GM21619 (cell line): ENCODE data around the gene SNF8.
A peak's percentile ranks its signal among the peaks of the same experiment; 100 is the strongest.

Source experiments
- ATAC-seq: cut with Tn5 transposase; IDR thresholded peaks from one replicate; pipeline ENCODE4 v1.9.1; 2021; ENCODE audit not compliant: unreplicated experiment

SNF8 gene

DNA sequence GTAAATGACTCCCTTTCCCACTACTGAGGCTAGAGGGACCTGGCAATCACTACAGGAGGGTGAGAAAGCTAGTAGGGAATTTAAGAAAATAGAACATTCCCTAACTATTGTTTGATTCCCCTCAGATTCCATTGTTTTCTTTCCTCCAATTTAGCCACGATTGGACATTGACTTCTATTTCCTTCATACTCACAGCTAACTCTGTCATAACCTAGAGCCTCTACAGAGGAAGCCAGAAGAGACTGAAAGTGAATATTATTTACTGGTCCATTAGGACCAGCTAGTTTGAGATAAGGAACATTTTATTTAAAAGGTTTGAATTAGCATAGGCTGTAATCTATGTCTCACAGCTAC lies 14.9 kb downstream of the SNF8 start:
- no peak for ATAC-seq

DNA sequence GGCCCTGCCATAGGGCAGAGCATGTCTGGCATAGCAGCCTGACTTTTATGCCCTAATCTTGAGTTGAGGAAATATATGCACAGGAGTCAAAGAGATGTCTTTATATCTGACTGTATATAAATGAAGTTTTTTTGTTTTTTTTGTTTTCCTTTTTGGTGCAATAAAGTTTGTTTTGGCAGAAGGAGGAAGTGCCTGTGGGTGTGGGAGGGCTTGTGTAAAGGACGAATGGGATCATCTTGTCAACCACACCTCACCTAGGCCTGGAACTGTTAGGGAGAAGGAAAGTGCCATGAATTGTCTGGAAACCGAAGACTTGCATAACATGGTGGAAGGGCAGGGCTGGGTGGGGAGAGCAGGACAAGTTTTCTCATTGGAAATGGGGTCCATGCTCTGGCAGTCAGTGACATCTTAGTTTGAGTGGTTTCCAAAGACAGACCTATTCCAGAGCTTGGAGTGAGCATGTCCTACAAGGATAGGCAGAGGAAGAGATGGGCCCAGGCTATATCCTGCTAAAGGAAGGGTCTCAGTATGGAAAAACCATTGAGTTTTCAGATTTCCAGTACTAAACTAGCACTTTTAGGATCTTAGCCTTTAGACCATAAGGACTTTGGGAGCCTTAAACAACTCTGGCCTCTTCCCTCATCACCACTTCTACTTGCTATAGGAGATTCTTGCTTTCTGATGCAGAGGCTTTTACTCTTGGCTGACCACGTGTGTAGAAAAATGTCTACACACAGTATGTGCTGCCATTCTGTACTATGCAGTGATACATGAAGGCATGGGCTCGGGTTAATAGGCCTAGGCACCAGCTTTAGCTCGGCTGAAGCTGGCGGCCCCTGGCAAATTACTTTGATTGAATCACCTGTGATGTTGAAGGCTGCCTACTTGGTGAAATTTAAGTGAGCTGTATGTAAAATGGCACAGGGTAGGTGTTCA lies 15.5 kb downstream of the SNF8 start:
- ATAC-seq, result no peak

DNA sequence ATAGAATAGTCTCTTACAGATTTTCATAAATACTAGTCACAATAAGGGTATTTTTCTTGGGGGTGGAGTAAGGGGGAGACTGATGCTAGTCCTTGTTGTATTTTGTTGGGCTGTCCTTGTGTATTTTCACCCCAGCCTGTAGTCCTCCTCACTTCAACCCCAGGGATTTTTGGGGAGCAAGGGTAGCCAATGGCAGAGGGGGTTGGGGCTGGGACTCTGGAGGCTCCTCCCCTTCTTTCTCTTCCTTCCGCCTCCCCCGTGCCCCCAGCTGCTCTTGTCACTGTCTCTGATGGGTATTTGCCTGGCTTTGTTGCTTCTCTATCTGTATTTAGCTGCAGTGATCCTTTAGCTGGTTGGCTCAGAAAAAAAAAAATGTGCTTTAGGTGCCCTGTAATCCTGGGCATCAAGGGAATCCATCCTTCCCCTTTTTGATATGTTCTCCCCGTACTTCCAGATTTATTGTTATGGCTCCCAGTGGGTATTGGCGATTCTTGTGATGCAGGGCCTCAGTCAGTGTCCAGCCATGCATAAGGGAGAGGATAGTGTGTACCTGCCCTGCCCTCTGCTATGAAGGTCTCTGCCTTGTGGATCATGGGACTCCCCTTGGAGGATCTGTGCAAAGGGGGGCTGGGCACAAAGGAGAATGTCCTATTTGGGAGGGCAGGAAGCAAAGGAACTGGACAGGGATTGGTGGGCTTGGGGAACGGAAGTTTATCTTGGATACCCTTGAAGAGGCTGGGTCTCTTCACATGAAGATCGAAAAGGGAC lies 16.5 kb downstream of the SNF8 start:
- ATAC-seq, result no peak

- ATAC-seq, result no peak
These were observed 18.7 kb downstream of the SNF8 start for GRCh38 chr17:48925991-48926342.

GRCh38 chr17:48925251-48925990 lies 19.2 kb downstream of the SNF8 start:
- ATAC-seq, result no peak

DNA sequence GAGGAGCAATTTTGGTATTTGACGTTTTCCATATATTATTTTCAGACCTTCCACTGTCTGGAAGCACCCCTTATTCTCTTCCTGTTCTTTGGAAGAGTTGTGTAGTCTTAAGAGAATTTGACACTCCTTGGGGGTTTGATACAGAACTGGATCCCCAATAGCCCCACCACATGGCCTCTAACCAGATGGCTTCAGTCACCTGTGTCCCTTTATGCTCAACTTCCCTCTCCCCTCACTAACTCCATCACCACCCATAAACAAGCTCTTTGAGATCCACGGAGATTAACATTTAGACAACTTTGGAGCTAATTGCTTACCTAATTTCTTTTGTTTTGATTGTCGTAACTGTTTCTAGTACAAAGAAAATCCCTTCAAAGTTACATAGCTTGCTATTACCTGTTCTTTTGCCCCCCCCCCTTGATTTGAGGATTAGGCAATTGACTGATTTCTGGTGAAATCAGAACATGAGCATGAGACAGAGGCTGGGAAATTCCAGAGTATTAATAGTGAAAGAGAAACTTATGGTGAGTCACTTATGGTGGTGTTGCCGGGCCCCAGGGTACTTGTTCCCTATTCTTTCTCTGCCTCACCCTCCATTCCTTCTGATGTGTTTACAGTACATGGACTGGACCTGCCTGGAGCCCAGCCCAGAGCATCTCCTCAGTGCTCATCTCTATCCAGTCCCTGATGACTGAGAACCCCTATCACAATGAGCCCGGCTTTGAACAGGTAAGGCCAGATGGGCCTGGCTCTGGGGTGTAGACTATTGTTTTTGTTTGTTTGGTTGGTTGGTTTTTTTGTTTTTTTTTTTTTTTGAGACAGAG lies 29.0 kb downstream of the SNF8 start:
- ATAC-seq, result peak; percentile 71

DNA sequence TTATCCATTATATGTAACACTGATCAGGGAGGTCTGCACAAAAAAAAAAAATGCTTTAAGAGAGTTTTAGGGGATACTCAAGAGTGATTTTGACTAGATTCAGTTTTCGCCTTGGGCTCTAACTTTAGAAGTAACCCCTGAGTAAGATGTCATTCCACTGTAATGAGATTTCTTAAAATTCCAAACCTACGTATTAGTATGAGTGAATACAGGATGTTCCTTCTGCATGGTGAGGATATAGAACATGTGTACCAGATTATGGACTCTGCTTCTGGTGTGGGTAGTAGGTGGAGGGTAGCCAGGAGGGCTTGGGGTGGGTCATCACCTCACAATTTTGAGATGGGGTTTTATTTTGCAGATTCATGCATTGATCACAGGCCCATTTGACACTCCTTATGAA lies 32.2 kb downstream of the SNF8 start:
- ATAC-seq, result no peak

- no peak for ATAC-seq
These were observed 34.3 kb downstream of the SNF8 start for GRCh38 chr17:48910370-48910769.

GRCh38 chr17:48909783-48910182 lies 34.9 kb downstream of the SNF8 start:
- no peak for ATAC-seq

DNA sequence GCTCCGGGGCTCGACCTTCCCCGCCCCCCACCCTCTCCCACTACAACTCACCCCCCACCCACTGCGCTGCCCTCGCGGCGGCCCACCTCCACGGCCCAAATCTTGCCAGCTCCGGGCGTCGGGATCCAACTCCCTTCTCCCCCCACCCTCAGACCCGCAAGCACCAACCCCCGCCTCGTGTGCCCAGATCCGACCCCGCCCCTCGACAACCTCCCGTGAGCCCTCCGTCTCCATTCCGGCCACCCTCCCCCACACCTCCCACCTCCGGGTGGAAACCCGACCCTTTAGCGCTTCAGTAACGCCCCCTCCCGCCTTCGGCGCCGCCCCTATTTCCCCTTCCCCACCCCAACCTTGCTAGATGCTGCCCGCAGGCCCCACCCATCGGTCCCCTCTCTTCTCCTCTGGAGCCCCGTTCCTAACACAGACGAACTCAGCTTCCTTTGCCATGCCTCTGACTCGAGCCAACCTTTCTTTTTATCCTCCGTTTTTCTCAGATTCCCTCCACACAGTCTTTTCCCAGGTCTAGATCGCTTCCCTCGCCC lies 35.7 kb downstream of the SNF8 start:
- peak; percentile 31 for ATAC-seq

DNA sequence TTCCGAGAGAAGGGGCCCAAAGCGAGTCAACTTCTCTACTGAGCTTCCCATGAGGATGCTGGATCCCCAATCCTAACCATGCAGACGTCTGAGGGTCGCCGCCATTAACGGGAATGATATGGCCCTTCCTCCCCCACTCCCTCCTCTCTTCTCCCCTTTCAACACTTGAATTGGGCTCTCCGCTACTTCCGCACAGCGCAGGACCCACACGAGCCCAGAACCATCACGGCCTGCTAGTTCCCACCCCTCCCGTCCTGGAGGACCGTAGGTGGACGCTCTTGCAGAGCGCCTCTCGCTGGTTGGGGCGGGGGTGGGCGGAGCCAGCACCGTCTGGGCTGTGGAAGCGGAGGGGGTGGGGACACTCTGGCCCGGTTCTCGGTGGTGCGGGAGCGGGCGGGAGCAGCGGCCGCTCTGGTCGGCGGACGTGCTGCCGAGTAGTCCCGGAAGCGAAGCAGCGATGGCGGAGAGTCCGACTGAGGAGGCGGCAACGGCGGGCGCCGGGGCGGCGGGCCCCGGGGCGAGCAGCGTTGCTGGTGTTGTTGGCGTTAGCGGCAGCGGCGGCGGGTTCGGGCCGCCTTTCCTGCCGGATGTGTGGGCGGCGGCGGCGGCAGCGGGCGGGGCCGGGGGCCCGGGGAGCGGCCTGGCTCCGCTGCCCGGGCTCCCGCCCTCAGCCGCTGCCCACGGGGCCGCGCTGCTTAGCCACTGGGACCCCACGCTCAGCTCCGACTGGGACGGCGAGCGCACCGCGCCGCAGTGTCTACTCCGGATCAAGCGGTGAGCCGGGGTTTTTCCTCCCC lies 36.4 kb downstream of the SNF8 start, which contains the start of gene UBE2Z:
Gene UBE2Z (plus strand): TSS at position 361 of the 797 bp plus-strand sequence. CDS start 97 bp downstream, at position 458.
- peak; percentile 82 for ATAC-seq

DNA sequence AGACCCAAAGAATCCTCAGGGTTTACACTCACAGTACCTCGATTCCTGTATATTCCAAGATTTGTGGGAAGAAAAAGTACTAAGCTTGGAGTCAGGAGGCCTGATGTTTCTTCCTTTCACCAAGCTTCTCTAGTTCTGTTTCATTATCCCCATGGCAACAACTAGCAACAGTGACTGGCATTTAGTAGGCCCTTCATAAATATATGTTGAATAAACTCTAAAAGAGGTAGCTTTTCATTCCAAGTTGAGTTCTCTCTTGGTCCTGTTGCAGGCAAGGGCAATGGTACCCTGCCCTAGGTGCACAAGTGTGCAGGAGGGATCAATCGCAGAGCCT lies 37.0 kb downstream of the SNF8 start:
- no peak for ATAC-seq

- ATAC-seq, result no peak
These were observed 38.6 kb downstream of the SNF8 start for GRCh38 chr17:48905987-48906515.

DNA sequence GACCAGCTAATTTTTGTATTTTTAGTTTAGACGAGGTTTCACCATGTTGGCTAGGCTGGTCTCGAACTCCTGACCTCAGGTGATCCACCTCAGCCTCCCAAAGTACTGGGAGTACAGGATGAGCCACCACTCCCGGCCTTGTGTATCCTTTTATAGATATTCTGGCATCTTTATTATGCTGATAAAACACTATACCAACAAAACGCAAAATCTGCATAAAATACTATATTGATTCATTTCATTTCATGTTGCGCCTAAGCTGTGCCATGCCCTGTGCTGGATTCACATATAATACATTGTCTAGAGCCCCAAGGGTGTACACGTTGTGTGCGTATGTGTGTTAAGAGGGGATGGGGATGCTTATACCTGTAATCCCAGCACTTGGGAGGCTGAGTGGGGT lies 40.2 kb downstream of the SNF8 start:
- no peak for ATAC-seq

DNA sequence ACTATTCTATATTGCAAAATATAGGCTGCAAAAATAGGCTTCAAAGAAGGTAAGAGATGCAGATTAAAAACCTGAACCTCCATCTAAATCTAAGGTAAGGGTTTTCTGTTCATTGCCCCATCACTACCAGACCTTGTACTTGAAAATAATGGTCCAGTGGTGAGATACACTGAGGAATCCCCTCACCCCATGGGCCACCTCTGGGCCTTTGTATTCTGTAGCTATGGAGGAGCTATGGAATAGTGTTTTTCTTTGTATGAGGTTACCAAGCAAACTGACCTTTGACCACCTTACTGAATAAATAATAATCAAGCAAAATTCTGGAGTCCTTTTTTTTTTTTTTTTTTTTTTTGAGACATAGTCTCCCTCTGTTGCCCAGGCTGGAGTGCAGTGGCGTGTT lies 41.2 kb downstream of the SNF8 start:
- ATAC-seq, result no peak

DNA sequence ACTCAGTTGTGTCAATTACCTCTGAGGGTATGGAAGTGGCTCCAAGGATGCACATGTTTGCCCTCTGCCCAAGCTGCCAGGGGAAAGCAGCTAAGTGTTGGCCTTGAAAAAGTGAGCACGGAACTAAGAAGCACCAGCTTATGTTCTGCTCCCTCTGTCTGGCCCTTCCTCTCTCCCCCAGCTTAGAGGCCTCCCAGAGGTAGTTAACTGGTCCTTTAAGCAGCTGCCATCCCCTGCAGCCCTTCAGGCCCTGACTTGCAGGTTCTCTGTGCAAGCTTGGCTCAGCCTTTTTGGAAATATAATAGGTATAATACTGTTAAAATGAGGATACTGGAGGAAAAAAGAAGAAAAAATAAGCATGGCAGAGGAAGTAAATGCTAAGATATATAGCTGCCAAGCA lies 43.4 kb downstream of the SNF8 start:
- no peak for ATAC-seq

DNA sequence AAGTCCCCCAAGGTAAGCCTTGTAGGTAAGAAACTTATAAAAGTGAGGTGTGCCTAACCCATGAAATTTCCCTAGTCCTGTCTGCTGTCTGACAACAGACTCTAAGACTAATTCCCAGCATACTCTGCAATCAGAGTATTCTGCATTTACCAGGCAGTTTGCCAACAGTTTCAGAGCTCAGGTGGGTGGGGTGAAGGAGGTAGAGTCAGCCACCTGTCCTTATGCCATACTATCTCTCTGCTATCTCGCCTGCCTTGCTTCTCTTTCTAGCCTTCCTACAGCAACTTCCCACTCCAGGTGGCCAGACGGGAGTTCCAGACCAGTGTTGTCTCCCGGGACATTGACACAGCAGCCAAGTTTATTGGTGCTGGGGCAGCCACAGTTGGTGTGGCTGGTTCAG lies 49.8 kb downstream of the SNF8 start:
- ATAC-seq, result no peak

GRCh38 chr17:48893646-48894508 lies 50.8 kb downstream of the SNF8 start:
- ATAC-seq, result no peak
